Measurements from ENCODE around the gene ARHGEF12.

The ARHGEF12 gene

GRCh38 chr11:120334332-120334731, 1.9 kb upstream of the ARHGEF12 start:
- in situ Hi-C loops (cut with MboI; ENCODE audit: low pct_unique_long_range_greater_than_20kb, low sequenced_read_pairs, unreplicated experiment): no loop called here
- no peak for DNase-seq (ENCODE audit: low spot score)
- TF ChIP-seq CTCF (IDR thresholded peaks at IDR 0.05; ENCODE audit: extremely low read depth, insufficient read depth, missing control alignments): no peak

- in situ Hi-C loops (cut with MboI; ENCODE audit: low pct_unique_long_range_greater_than_20kb, low sequenced_read_pairs, unreplicated experiment): no loop called here
- peak; percentile 70 for TF ChIP-seq CTCF (IDR thresholded peaks at IDR 0.05; ENCODE audit: extremely low read depth, insufficient read depth, missing control alignments)
- DNase-seq (ENCODE audit: low spot score): peak; percentile 77
Measured at GRCh38 chr11:120334894-120335462, 1.2 kb upstream of the ARHGEF12 start.

- in situ Hi-C loops (cut with MboI; ENCODE audit: low pct_unique_long_range_greater_than_20kb, low sequenced_read_pairs, unreplicated experiment): no loop called here
- peak; percentile 71 for DNase-seq (ENCODE audit: low spot score)
- no peak for TF ChIP-seq CTCF (IDR thresholded peaks at IDR 0.05; ENCODE audit: extremely low read depth, insufficient read depth, missing control alignments)
Measured at GRCh38 chr11:120335556-120335907, 681 bp upstream of the ARHGEF12 start.

DNA sequence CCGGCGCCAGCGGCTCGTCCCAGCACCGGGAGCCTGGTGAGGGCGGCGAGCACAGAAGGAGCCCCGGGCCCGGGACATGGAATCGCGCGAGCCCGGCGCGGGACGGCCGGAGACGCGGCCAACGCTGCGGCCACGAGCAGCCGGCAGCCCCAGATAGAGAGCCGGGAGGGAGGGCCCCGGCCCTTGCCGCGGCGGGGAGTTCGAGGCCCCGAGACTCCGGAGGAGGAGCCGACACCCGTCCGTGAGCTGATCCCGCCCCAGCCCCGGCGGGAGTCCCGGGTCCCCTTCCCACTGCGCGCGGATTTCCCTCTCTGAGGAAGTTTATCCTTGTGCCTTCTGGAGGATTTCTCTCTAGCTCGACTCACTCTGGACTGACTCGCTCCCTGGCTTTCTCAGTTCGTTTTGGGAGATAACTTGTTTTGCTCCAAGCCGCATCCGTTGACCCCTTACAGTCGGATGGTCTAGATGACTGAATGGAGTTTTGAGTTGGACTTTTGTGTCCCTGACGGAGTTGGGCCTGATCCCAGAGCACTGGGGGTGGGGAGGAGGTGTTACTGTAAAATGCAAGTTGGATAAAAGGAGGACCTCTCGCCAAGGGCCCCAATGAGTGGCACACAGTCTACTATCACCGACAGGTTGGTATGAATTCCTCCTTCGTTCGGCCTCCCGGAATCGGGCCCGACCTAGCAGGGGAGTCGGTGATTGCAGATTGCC, 585 bp downstream of the ARHGEF12 start:
- DNase-seq (ENCODE audit: low spot score): peak; percentile 39
- TF ChIP-seq CTCF (IDR thresholded peaks at IDR 0.05; ENCODE audit: extremely low read depth, insufficient read depth, missing control alignments): no peak
- in situ Hi-C loops (cut with MboI; ENCODE audit: low pct_unique_long_range_greater_than_20kb, low sequenced_read_pairs, unreplicated experiment): no loop called here

DNA sequence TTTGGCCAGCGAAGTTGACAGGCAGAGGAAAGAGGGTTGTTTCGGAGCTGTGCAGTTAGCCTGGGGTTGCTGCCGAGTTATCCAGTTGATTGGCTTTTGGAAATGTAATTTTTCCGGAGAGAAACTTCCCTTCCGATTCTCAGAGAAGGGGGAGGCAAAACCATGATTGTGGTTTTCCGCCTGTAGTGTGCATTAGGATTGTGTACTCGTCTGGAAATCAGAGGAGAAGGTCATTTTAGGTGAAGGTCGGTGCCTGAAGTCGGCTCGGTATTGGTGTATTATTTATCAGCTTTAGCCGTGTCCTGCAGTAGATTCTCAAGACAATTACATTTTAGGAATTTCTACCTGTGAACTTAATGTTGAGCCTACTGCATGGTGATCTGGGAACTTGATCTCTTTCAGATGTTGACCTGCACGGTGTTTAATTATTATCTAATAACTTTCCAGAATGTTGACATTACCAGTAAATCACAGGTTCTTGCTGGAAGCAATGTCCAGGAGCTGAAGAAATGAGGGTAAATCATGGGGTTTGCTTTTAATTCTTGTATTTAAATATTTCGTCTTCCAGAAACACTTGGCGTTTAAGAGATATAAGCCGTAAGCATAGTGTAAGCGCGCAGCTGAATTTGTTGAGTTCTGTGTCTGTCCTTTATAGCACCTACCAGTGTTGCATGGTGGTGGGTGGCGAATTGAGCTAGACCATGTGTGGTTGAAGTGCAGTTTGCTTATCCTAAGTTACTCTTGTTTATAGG, 1.3 kb downstream of the ARHGEF12 start:
- no peak for DNase-seq (ENCODE audit: low spot score)
- in situ Hi-C loops (cut with MboI; ENCODE audit: low pct_unique_long_range_greater_than_20kb, low sequenced_read_pairs, unreplicated experiment): no loop called here
- no peak for TF ChIP-seq CTCF (IDR thresholded peaks at IDR 0.05; ENCODE audit: extremely low read depth, insufficient read depth, missing control alignments)

- in situ Hi-C loops (cut with MboI; ENCODE audit: low pct_unique_long_range_greater_than_20kb, low sequenced_read_pairs, unreplicated experiment): no loop called here
- DNase-seq (ENCODE audit: low spot score): no peak
- no peak for TF ChIP-seq CTCF (IDR thresholded peaks at IDR 0.05; ENCODE audit: extremely low read depth, insufficient read depth, missing control alignments)
Measured at GRCh38 chr11:120338107-120338933, 2.1 kb downstream of the ARHGEF12 start.
